ENCODE measurements around the gene HACE1.

DNA sequence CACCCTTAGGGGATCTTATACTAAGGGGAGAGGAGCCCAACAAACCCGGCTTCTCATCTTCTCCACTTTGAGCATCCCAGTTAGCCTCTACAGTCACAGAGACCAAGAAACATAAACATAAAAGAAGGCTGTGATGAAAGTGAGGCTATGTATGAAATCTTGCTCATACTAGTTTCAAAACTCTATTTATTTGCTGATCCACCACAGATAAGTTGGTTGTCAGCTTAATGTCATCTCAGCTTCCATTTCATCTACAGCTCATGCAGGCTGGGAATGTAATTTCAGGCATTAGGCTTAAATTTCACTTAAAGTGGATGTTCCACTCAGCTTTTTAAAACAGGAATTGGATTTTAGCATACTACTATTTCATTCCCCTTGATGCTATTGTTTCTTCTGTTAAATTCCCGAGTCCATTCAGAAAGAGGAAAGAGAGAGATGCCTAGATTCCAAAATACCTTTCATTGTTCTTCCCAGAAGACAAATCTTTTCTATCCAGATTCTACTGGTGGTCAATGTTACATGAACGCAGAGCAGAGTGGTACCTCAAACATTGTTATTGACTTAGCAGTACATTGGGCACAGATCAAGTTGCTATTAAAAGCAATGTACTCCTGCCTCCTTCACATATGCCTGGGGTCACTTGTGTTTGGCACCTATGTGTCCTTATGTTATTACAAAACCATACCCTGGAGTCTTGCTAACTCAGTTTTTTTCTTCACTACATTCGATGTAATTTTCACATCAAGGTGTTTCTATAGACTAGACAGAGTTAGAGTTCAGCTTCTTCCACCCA lies 149.0 kb downstream of the HACE1 start:
- TF ChIP-seq, protein P1, sequence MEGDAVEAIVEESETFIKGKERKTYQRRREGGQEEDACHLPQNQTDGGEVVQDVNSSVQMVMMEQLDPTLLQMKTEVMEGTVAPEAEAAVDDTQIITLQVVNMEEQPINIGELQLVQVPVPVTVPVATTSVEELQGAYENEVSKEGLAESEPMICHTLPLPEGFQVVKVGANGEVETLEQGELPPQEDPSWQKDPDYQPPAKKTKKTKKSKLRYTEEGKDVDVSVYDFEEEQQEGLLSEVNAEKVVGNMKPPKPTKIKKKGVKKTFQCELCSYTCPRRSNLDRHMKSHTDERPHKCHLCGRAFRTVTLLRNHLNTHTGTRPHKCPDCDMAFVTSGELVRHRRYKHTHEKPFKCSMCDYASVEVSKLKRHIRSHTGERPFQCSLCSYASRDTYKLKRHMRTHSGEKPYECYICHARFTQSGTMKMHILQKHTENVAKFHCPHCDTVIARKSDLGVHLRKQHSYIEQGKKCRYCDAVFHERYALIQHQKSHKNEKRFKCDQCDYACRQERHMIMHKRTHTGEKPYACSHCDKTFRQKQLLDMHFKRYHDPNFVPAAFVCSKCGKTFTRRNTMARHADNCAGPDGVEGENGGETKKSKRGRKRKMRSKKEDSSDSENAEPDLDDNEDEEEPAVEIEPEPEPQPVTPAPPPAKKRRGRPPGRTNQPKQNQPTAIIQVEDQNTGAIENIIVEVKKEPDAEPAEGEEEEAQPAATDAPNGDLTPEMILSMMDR (IDR thresholded peaks at IDR 0.05) = no peak
- TF ChIP-seq POLR2A (IDR thresholded peaks at IDR 0.05) = no peak

Data from esophagus squamous epithelium (tissue), 4 donors.